Measurements from ENCODE around the gene TENM3.

The TENM3 gene

DNA sequence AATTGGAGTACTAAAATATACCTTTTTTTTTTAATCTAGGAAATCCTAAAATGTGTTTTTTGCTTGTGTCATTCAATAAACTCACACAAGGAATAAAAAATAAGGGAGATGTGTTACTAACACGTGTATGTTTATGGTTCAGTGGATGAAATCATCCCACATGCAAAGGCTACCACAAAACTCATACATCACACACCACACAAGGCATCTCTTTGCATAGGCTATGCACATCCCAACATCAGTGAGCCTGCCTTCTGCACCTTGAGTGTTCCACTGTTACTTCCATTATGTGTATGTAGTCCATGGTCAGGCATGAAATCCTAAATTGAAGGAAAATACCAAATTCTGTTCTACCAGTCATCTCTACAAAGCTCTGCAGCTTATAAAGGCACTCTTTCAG lies 460.9 kb downstream of the TENM3 start:
- DNase-seq = no peak
- in situ Hi-C loops (cut with HindIII; ENCODE audit: low pct_ligation_motif_present, low pct_unique_long_range_greater_than_20kb, low sequenced_read_pairs) = no loop called here

DNA sequence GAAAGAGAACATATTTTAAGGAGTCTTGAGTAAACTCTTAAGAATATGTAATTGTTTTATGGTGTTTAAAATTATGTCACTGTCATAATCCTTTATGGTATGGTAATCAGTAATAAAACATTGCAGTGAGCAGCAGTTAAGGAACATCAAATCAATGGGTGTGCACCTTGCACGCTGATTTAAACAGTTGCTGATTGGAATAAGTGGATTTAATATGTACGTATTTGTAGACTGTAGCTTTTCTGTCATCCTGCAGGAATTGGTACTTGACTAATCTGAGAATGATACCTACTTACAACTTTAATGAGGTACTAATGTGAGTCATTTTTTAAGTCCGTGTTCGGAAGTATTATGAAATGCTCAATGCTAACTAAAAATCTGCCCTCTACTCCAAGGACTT lies 461.7 kb downstream of the TENM3 start:
- in situ Hi-C loops (cut with HindIII; ENCODE audit: low pct_ligation_motif_present, low pct_unique_long_range_greater_than_20kb, low sequenced_read_pairs) = no loop called here
- no peak for DNase-seq

DNA sequence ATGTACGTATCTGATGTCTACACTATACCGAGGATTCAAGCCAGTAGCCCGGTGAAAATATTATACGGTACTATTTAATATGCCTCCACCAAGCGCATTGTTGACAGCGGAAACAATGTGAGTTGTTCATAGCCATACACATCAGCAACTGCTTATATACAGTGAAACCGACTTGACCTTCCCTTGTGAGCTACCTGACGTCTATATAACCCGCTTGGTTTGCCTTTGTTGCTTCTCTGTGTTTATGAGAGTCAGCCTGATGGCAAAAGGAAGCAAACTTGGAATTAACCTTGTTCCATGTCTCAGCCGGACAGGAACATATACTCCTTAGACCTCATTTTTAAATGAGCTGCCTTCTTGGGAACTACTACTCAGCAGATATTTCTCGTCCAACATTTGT lies 462.2 kb downstream of the TENM3 start:
- DNase-seq = no peak
- in situ Hi-C loops (cut with HindIII; ENCODE audit: low pct_ligation_motif_present, low pct_unique_long_range_greater_than_20kb, low sequenced_read_pairs) = no loop called here

DNA sequence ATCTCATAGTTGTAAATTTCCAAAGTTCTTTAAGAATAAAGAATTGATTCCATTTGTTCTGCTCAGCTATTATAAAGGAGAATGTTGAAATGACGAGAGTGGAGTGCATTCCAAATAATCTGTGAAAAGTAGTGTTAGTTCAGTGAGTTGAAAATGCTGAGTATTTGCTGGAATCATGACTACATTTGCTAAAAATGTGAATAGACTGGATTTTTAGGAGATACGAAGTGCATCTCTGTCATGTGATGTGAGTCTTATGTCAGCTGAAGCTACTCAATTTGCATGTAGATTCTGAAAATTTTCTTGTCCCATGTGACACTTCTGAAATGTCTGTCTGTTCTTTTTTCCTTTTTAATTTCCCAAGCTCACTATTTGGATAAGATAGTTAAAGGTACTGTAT lies 468.0 kb downstream of the TENM3 start:
- in situ Hi-C loops (cut with HindIII; ENCODE audit: low pct_ligation_motif_present, low pct_unique_long_range_greater_than_20kb, low sequenced_read_pairs) = no loop called here
- no peak for DNase-seq

DNA sequence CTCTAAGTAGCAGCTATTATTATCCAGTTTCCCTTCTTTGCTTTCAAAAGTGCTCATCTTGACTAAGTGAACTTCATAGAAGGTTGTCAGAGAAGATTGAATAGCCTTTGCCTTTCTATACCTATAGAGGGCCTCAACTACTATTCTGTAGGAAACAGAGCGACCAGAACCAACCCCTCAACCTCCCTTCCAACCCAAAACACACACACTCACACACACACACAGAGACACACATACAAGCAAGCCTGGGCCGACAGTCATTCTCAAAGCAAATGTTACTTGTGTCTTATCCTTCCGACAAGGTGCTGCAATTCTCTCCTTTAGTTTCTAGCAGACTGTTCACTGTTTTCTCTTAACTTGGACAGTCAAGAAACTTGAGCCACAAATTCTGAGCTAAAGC lies 472.3 kb downstream of the TENM3 start:
- in situ Hi-C loops (cut with HindIII; ENCODE audit: low pct_ligation_motif_present, low pct_unique_long_range_greater_than_20kb, low sequenced_read_pairs) = no loop called here

DNA sequence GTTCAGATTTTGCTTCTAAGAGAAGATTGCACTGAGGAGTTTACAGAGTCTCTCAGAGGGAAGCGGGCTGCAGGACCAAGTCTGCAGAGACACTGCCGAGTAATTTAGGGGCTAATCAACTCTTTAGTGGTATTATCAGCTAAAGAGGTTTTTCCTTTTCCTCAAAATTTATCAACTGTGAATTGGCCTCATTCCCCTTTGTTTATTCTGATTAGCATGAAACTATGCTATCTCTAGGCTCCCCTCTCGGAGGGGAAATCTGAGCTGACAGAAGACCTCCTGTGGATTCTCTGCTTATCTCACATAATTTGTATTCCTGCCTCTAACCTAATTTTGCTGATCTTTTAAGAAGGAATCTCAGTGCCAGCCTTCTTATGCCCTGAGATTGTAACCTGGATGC lies 473.0 kb downstream of the TENM3 start:
- in situ Hi-C loops (cut with HindIII; ENCODE audit: low pct_ligation_motif_present, low pct_unique_long_range_greater_than_20kb, low sequenced_read_pairs) = no loop called here
- DNase-seq = no peak

More for the DNA sequence above, 472.3 kb downstream of the TENM3 start:
- DNase-seq = no peak

DNA sequence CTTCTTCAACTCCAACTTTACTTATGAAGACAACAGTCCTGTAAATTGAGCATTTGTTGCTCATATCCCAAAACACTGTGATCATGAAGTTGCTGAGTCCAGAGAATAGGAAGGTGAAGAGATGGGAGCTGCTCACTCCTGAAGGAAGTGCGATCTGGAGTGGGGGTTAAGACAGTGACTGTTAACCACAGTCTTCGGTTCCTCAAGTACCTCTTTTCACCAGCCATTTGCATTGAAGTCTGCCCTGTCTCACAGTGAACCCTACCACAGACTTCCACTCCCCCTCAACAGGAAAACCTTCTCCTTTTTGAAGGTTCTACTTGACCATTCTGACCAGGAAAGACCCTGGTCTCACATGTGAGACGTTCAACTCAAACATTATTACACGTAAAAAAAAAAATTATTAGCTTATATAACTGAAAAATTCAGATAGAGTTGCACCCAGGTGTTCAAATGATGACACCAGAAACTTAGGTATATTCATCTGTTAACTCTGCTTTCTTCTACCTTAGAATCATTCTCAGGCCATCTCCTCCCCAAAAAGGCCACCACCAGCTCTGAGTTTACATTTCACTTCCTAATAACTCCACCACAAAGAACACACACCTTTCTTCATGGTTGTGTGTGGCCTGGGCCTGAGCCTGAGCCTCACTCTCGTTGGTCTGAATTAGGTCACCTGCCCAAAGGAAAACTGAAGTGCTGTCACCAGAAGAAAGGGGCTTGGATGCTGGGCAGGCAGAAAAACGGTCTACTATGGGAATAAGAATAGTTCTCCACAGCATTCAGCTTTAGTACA lies 474.8 kb downstream of the TENM3 start:
- in situ Hi-C loops (cut with HindIII; ENCODE audit: low pct_ligation_motif_present, low pct_unique_long_range_greater_than_20kb, low sequenced_read_pairs) = no loop called here
- no peak for DNase-seq

DNA sequence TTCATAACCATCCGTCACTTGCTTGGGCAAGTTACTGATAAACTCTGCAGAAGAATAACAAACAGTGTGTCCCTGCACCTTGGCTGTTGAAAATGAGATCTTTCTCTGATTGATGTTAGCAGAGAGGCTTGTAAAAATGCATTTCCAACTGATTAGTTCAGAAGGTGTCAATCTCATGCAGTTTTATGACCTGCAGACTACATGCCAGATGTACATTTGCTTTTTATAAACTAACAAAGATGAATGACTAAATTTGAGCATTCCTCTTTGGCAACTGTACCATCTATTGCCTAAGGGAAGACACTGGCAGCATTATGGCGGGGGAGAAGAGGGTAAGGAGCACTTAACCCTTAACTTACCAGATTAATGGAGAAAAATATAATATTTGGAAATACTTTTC lies 481.2 kb downstream of the TENM3 start:
- no peak for DNase-seq
- in situ Hi-C loops (cut with HindIII; ENCODE audit: low pct_ligation_motif_present, low pct_unique_long_range_greater_than_20kb, low sequenced_read_pairs) = no loop called here

DNA sequence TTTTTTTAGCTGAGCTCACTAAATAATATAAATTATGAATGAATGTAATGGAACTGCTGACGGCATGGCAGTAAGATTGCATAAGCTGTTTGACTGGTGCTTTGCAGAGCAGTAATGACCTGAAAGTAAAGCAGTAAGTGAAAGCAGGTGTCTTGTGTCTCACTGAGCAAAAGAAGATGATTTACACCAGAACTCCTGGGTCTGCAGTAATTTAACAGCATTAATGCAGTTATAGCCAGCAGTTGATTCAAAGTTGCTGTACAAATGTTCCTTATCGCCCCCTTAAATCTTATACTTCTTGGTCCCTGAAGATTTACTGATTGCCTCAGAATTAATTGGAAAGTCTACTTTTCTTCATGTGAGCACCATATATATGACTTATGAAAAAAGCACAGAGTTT lies 486.3 kb downstream of the TENM3 start:
- in situ Hi-C loops (cut with HindIII; ENCODE audit: low pct_ligation_motif_present, low pct_unique_long_range_greater_than_20kb, low sequenced_read_pairs) = no loop called here
- no peak for DNase-seq

DNA sequence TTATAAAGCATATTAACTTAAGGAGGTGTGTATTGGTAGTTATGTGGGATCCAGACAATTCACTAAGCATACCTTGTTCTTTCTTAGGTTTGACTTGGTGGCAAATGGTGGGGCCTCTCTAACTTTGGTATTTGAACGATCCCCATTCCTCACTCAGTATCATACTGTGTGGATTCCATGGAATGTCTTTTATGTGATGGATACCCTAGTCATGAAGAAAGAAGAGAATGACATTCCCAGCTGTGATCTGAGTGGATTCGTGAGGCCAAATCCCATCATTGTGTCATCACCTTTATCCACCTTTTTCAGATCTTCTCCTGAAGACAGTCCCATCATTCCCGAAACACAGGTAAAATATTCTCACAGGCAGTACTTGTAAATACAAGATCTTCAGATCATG lies 487.6 kb downstream of the TENM3 start:
- in situ Hi-C loops (cut with HindIII; ENCODE audit: low pct_ligation_motif_present, low pct_unique_long_range_greater_than_20kb, low sequenced_read_pairs) = no loop called here
- no peak for DNase-seq

DNA sequence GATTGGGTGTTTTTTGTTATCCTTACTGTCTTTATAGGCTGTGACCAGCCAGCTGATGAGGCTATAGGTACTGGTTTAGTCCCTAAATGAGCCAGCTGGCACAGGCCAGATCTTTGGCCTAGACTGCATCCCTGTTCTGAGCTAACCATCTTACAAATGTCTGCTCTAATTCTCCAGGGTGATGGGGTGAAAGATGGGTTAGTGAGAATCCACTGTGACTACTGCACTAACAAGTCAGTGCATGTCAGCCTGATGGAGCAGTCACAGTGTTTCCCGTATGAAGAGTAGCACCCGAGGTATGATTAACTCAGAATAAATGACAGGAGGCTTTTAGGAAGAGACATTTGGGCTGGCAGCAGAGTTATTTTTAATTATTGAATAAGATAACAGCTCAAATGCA lies 493.0 kb downstream of the TENM3 start:
- in situ Hi-C loops (cut with HindIII; ENCODE audit: low pct_ligation_motif_present, low pct_unique_long_range_greater_than_20kb, low sequenced_read_pairs) = no loop called here
- no peak for DNase-seq

DNA sequence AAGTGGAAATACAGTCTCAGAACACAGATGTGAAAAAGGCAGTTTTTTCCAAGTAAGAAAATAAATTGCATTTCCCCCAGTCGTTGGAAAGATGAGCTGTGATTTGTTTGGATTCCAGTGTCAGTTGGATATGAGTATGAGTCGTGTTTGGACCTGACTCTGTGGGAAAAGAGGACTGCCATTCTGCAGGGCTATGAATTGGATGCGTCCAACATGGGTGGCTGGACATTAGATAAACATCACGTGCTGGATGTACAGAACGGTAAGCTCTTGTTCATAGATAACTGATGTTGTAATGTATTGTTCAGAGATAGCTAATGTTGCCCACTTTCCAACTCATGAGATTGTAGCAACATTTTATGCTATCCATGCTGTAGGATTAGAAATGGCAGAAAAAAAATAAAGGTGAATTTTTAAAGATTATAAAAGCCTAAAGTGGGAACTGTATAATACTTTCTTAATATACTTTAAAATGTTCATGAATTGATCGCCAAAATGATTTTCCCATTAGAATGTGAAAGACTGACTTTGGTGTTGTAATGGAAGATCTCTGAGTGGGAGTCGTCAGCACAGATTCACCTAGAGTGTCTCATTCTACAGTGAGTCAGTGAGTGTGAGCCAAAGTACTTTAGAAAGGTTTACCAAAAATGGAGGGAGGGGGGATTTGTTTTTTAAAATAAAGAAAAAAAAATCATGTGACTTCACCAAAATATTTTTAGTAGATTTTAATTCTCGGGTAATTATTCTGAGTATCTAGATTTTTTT lies 495.3 kb downstream of the TENM3 start:
- in situ Hi-C loops (cut with HindIII; ENCODE audit: low pct_ligation_motif_present, low pct_unique_long_range_greater_than_20kb, low sequenced_read_pairs) = no loop called here

DNA sequence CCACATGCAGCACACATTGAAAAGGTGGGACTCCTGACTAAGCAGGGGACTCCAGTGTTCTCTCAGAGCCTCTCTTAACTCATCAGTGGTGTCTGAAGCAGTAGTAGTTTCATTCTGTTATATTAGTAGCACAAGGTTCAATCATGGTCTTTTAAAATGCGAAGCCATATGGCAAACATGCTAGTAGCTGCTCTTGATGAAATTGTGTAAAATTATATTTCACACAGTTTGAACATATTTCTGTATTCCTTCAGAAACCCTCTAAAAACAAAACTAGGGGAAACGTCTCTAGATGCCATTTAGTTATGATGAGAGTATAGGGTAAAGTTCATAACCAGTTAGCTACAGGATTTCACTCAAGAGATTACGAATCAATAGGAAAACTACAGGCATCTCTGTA lies 497.1 kb downstream of the TENM3 start:
- in situ Hi-C loops (cut with HindIII; ENCODE audit: low pct_ligation_motif_present, low pct_unique_long_range_greater_than_20kb, low sequenced_read_pairs) = no loop called here

More for the DNA sequence above, 495.3 kb downstream of the TENM3 start:
- DNase-seq = no peak

DNA sequence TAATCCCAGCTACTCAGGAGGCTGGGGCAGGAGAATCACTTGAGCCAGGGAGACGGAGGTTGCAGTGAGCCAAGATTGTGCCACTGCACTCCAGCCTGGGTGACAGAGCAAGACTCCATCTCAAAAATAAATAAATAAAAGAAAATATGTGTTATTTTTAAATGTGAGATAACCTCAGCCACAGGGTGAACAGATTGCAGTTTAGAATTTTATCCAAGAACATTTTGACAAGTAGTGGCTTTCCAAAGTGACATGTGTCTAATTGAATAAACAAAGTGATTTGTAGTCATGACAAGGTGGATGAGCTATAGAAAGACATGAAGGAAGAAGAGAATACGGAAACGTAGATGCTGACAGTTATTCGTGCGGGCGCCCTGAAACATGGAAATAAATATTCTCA lies 497.9 kb downstream of the TENM3 start:
- DNase-seq = no peak
- in situ Hi-C loops (cut with HindIII; ENCODE audit: low pct_ligation_motif_present, low pct_unique_long_range_greater_than_20kb, low sequenced_read_pairs) = no loop called here

More for the DNA sequence above, 497.1 kb downstream of the TENM3 start:
- DNase-seq = no peak

DNA sequence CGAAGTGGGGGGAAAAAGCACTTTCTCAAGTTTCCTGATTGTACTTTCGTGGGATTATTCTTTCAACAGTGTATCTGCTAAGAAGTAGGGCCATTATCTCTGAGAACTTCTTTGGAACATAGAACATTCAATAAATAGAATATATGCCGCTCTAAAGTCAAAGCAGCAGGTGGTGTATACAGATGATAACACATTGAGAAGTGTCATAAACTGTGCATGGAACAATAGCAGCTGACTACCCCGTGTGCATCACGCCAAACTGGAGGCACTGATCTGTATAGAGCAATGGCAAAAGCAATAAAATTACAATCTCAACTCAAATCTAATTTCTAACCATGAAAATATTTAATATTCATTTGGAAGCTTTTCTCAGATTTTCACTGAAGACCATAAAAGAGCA lies 498.7 kb downstream of the TENM3 start:
- DNase-seq = no peak
- in situ Hi-C loops (cut with HindIII; ENCODE audit: low pct_ligation_motif_present, low pct_unique_long_range_greater_than_20kb, low sequenced_read_pairs) = no loop called here

DNA sequence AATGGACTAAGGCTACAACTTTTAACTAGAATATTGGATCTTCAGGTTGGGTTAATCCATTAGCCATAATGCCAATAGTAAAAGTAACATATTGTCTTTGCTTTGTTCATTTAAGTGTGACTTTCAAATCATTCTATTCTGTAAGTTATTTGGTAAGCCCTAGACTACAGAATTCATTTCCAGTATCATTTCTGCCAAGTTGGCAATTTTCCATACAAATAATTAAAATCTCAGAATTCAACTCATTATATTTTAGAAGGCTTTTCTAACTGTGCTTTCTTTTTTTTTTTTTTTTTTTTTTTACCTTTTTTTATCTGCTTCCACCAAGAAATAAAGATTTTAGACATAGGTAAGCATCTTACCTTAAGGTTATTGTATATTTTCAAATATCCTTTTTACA lies 500.6 kb downstream of the TENM3 start:
- in situ Hi-C loops (cut with HindIII; ENCODE audit: low pct_ligation_motif_present, low pct_unique_long_range_greater_than_20kb, low sequenced_read_pairs) = no loop called here
- DNase-seq = no peak

DNA sequence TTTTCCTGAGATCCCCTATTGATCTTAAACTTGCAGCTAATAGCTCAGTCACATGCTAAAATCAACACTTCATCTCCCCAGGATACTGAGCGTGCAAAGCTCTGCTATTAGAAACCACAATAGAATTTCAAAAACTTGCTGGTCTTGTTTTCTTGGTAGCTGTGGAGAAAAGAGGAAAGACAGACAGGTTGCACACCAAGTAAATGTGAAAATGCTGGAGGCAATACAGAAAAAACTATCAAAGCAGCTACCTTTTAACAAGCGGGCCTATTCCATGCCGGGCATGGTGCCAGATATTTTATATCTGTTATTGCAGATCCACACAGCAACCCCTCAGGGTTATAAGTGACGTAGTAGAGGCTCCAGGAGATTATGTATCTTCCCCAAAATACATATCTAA lies 502.0 kb downstream of the TENM3 start:
- in situ Hi-C loops (cut with HindIII; ENCODE audit: low pct_ligation_motif_present, low pct_unique_long_range_greater_than_20kb, low sequenced_read_pairs) = no loop called here
- no peak for DNase-seq

DNA sequence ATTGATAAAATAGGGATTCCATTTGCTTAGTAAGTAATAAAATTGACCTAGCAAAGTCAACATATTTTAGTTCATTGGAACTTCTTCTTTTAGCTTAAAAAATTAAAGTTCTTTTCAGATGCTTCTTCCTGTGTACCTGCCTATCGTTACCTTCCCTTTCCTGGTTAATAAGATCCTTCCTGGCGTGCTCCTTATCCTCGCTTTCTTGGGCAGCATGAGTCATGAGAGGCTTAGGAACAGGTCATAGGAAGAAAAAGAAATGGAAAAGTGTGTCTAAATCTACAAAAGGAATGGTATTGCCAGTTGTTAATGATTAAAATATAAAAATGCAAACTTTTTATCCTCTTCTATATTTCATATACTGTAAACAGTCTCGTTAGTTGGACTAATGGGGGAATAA lies 503.7 kb downstream of the TENM3 start:
- no peak for DNase-seq
- in situ Hi-C loops (cut with HindIII; ENCODE audit: low pct_ligation_motif_present, low pct_unique_long_range_greater_than_20kb, low sequenced_read_pairs) = no loop called here

DNA sequence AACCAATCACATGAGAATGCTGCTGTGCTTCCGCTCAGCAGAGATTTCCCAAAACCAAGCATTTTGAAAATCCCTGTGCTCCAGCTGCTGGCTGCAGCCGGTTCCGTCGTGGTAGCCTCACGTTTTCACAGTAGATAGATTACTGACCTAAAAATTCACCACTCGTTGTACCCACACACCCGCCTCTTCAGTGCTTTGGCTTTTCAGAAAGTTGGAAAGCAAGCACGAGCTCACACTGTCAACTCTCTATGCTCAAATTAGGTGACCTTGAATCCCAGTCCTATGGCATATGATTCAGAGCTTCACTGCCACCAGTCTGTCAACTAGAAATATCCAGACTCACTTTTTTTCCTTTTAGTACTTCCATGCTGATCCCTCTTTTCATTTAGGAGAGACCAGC lies 505.1 kb downstream of the TENM3 start:
- in situ Hi-C loops (cut with HindIII; ENCODE audit: low pct_ligation_motif_present, low pct_unique_long_range_greater_than_20kb, low sequenced_read_pairs) = no loop called here
- DNase-seq = no peak

DNA sequence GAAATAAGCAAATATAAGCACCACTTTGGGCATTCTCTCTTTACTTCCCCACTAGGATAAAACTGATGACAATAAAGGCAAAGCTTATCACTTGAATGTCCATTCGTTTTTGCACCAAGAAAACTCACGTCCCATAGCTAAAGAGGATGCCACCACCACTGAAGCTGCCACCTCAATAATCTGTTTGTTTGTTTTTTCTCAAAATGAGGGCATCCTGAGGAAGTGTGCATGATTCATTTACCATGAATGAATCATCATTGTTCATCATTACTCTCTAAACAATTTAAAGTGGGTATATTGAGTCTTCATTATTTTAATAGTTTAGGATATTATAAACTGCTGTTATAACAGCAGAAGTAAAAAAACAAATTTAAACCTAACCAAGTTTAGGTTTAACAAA lies 505.7 kb downstream of the TENM3 start:
- no peak for DNase-seq
- in situ Hi-C loops (cut with HindIII; ENCODE audit: low pct_ligation_motif_present, low pct_unique_long_range_greater_than_20kb, low sequenced_read_pairs) = no loop called here
